AG04449 (cell line): ENCODE measurements around the gene TMEM178B.

Experiments used
- CTCF ChIA-PET: fragments of 350-600 bp; formaldehyde crosslinking; extraction: SDS; loops from one replicate; lab custom pipeline; 2021; ENCODE audit warnings: antibody characterized with exemption; lab: Yijun Ruan, JAX
- POLR2A ChIA-PET: fragments of 400-600, 350-600 bp; formaldehyde crosslinking; extraction: SDS; loops from one replicate; lab custom pipeline; 2020; ENCODE audit warnings: antibody characterized with exemption, inconsistent platforms; lab: Yijun Ruan, JAX
- DNase-seq: peaks from one replicate; pipeline ENCODE4 v3.0.0-alpha.2; 2010; ENCODE audit warnings: low read depth, low spot score
- H3K4me3 ChIP-seq: 2 replicates; pipeline ENCODE4 v1.5.1; 2011; ENCODE audit warnings: low read depth, mild to moderate bottlenecking, control low read depth, low read length
- TF ChIP-seq, protein P1 (sequence below): IDR thresholded peaks from one replicate; pipeline ENCODE4 v1.5.1; 2011; ENCODE audit warnings: mild to moderate bottlenecking, moderate library complexity, low read length, control low read depth, inconsistent platforms; ENCODE audit not compliant: insufficient read depth; ENCODE audit errors: missing control alignments

The TMEM178B gene

DNA sequence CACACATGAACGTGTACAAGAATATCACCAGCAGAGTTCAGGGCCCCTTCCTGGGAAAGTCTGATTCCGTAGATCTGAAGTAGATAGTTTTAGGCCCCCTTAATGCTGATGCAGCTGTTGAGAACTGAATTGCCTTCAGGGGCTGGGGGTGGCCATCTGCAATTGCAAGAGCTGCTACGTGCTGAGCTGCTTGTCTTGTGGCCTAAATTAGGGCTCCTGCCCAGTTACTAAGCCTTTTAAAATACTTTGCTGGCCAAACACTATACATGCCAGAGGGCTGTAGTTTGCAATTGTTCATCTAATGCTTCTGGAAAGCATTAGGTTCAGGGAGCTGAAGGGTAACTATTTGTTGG, 71.7 kb downstream of the TMEM178B start:
- POLR2A ChIA-PET: no interaction called here
- CTCF ChIA-PET: no interaction called here
- H3K4me3 ChIP-seq: no peak overlapping the region
- TF ChIP-seq, protein P1, sequence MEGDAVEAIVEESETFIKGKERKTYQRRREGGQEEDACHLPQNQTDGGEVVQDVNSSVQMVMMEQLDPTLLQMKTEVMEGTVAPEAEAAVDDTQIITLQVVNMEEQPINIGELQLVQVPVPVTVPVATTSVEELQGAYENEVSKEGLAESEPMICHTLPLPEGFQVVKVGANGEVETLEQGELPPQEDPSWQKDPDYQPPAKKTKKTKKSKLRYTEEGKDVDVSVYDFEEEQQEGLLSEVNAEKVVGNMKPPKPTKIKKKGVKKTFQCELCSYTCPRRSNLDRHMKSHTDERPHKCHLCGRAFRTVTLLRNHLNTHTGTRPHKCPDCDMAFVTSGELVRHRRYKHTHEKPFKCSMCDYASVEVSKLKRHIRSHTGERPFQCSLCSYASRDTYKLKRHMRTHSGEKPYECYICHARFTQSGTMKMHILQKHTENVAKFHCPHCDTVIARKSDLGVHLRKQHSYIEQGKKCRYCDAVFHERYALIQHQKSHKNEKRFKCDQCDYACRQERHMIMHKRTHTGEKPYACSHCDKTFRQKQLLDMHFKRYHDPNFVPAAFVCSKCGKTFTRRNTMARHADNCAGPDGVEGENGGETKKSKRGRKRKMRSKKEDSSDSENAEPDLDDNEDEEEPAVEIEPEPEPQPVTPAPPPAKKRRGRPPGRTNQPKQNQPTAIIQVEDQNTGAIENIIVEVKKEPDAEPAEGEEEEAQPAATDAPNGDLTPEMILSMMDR: no peak
- no peak for DNase-seq

GRCh38 chr7:141147482-141147881, 73.6 kb downstream of the TMEM178B start:
- DNase-seq: no peak
- CTCF ChIA-PET: no interaction called here
- TF ChIP-seq, protein P1: no peak
- POLR2A ChIA-PET: no interaction called here
- no peak overlapping the region for H3K4me3 ChIP-seq

- H3K4me3 ChIP-seq: no peak overlapping the region
- ChIA-PET POLR2A (no interaction called here), CTCF (no interaction called here)
- no peak for DNase-seq
- TF ChIP-seq, protein P1: no peak
Measured at GRCh38 chr7:141150465-141150864, 76.6 kb downstream of the TMEM178B start.

DNA sequence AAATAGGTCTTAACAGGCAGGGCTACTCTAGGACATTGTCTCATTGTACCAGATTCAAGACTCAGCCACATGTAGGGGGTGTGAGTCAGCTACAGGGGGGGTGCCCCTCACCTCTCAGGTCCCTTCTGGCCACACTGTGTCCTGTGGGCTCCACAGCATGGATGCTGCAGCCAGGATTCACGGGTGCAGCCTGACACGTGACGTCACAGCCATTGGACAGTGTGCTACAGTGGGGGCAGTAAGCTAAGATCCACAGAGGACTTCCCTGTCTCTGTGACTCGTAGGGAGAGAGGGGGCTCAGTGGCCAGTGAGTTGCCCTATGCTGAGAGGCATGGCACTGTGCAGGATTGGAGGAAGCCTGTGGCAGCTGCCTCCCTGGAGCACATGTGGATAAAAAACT, 77.9 kb downstream of the TMEM178B start:
- no peak for DNase-seq
- CTCF ChIA-PET: no interaction called here
- H3K4me3 ChIP-seq: no peak overlapping the region
- POLR2A ChIA-PET: no interaction called here
- TF ChIP-seq, protein P1: no peak

- CTCF ChIA-PET: no interaction called here
Measured at GRCh38 chr7:141153231-141153630, 79.4 kb downstream of the TMEM178B start.

GRCh38 chr7:141154131-141154732, 80.4 kb downstream of the TMEM178B start:
- no peak for DNase-seq
- TF ChIP-seq, protein P1: no peak
- ChIA-PET POLR2A (no interaction called here), CTCF (no interaction called here)
- H3K4me3 ChIP-seq: no peak overlapping the region

More at GRCh38 chr7:141153231-141153630, 79.4 kb downstream of the TMEM178B start:
- H3K4me3 ChIP-seq: no peak overlapping the region
- DNase-seq: no peak
- TF ChIP-seq, protein P1: no peak
- POLR2A ChIA-PET: no interaction called here
